ENCODE data around the gene CMSS1.

Gene CMSS1

GRCh38 chr3:100067589-100067988, 249.9 kb downstream of the CMSS1 start:
- no peak for FAIRE-seq

- peak; percentile 92 for FAIRE-seq
Measured at GRCh38 chr3:100068826-100069225, 251.2 kb downstream of the CMSS1 start.

GRCh38 chr3:100069472-100069871, 251.8 kb downstream of the CMSS1 start:
- no peak for FAIRE-seq

GRCh38 chr3:100072326-100073048, 254.8 kb downstream of the CMSS1 start:
- no peak for FAIRE-seq

- no peak for FAIRE-seq
Measured at GRCh38 chr3:100073049-100073713, 255.5 kb downstream of the CMSS1 start.

GRCh38 chr3:100073714-100074307, 256.1 kb downstream of the CMSS1 start:
- FAIRE-seq: no peak

- FAIRE-seq: no peak
Measured at GRCh38 chr3:100075196-100075595, 257.5 kb downstream of the CMSS1 start.

GRCh38 chr3:100075851-100076730, 258.4 kb downstream of the CMSS1 start:
- no peak for FAIRE-seq

- FAIRE-seq: no peak
Measured at GRCh38 chr3:100076731-100077529, 259.3 kb downstream of the CMSS1 start.

GRCh38 chr3:100079328-100079727, 261.7 kb downstream of the CMSS1 start:
- FAIRE-seq: no peak

GRCh38 chr3:100080573-100080972, 262.9 kb downstream of the CMSS1 start:
- FAIRE-seq: no peak

GRCh38 chr3:100081311-100081710, 263.6 kb downstream of the CMSS1 start:
- FAIRE-seq: no peak

GRCh38 chr3:100081986-100082692, 264.5 kb downstream of the CMSS1 start:
- FAIRE-seq: no peak

GRCh38 chr3:100082714-100083113, 265.1 kb downstream of the CMSS1 start:
- peak; percentile 43 for FAIRE-seq

- no peak for FAIRE-seq
Measured at GRCh38 chr3:100083209-100083608, 265.5 kb downstream of the CMSS1 start.

- no peak for FAIRE-seq
Measured at GRCh38 chr3:100084100-100084806, 266.6 kb downstream of the CMSS1 start.

- no peak for FAIRE-seq
Measured at GRCh38 chr3:100086401-100086800, 268.7 kb downstream of the CMSS1 start.

GRCh38 chr3:100087198-100087597, 269.5 kb downstream of the CMSS1 start:
- FAIRE-seq: peak; percentile 24

- FAIRE-seq: peak; percentile 56
Measured at GRCh38 chr3:100088735-100089368, 271.2 kb downstream of the CMSS1 start.

All from islet of Langerhans (tissue), 1 donor.